Ovary (tissue), 3 donors: ENCODE results near the gene CIAPIN1.

Experiments
- POLR2A ChIP-seq: fragments of 450-650 bp; IDR thresholded peaks from one replicate; pipeline ENCODE4 v1.6.1; 2017; ENCODE audit warnings: antibody characterized with exemption, mild to moderate bottlenecking, moderate library complexity
- TF ChIP-seq, protein P1 (sequence below), 3 donors: fragments of 450-650 bp in 2 of 3; fragments of 200-600 bp in 1 of 3; IDR thresholded peaks; one replicate each; pipeline versions ENCODE4 v1.5.1 to v1.8.0; 2016 to 2022; ENCODE audit warnings: antibody characterized with exemption in 3 of 3, mild to moderate bottlenecking in 1 of 3
- donor health status: DM: no; HTN: no; CAD: no.

DNA sequence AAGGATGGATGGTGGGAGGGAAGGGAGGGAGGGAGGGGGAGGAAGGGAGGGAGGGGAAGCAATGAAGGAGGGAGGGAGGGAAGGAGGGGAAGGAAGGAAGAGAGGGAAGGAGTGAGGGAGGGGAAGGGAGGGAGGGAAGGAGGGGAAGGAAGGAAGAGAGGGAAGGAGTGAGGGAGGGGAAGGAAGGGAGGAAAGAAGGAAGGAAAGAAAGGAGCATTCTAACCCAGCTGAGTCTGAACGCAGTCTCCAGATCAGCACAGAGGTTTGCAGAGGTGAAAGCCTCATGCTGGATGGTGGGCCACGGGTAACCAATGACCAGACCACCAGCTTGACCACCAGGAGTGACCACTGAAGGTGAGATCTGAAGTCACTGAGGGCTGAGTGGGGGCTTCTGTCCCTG, 24.0 kb downstream of the CIAPIN1 start:
- TF ChIP-seq, protein P1, sequence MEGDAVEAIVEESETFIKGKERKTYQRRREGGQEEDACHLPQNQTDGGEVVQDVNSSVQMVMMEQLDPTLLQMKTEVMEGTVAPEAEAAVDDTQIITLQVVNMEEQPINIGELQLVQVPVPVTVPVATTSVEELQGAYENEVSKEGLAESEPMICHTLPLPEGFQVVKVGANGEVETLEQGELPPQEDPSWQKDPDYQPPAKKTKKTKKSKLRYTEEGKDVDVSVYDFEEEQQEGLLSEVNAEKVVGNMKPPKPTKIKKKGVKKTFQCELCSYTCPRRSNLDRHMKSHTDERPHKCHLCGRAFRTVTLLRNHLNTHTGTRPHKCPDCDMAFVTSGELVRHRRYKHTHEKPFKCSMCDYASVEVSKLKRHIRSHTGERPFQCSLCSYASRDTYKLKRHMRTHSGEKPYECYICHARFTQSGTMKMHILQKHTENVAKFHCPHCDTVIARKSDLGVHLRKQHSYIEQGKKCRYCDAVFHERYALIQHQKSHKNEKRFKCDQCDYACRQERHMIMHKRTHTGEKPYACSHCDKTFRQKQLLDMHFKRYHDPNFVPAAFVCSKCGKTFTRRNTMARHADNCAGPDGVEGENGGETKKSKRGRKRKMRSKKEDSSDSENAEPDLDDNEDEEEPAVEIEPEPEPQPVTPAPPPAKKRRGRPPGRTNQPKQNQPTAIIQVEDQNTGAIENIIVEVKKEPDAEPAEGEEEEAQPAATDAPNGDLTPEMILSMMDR (IDR thresholded peaks at IDR 0.05), result no peak
- no peak for TF ChIP-seq POLR2A
